CD14-positive monocyte (primary cell): ENCODE results near the gene PRF1. TPM values are rescaled to one million over a fixed set of nuclear protein-coding genes. Genes with fewer than 3 reads are reported as not detected.
"Not testable (repeated sequence)": the region's sequence is repeated elsewhere in the genome, so short reads cannot be mapped to it uniquely, and the experiment has no call there.

Experiments
- DNase-seq, 3 donors: peaks; one replicate each; pipeline ENCODE4 v3.0.0-alpha.2; 2011 to 2022
- H2AFZ ChIP-seq: 2 replicates; pipeline ENCODE4 v1.6.0; 2012; ENCODE audit warnings: mild to moderate bottlenecking, low read depth, low read length, inconsistent platforms; ENCODE audit not compliant: insufficient read depth, poor library complexity, severe bottlenecking
- H3K27ac ChIP-seq, 2 donors: 1 replicate in 1 of 2; 2 replicates in 1 of 2; pipeline ENCODE4 v1.5.1; 2012 to 2013; ENCODE audit warnings: low read length in 2 of 2, control low read depth in 1 of 2, inconsistent platforms in 1 of 2, low read depth in 1 of 2, mild to moderate bottlenecking in 1 of 2
- H3K27me3 ChIP-seq, 2 donors: one replicate each; pipeline versions ENCODE4 v1.6.0 to v1.6.1; 2011 to 2013; ENCODE audit warnings: low read length in 2 of 2; ENCODE audit not compliant: control insufficient read depth in 2 of 2, insufficient read depth in 2 of 2
- H3K36me3 ChIP-seq, 2 donors: replicated peaks in 1 of 2; 1 replicate in 1 of 2; 2 replicates in 1 of 2; pipeline versions ENCODE4 v1.5.1 to v1.6.1; 2012 to 2013; ENCODE audit warnings: low read length in 2 of 2, control low read depth in 1 of 2, inconsistent platforms in 1 of 2, mild to moderate bottlenecking in 1 of 2; ENCODE audit not compliant: insufficient read depth in 2 of 2, control insufficient read depth in 1 of 2
- H3K4me1 ChIP-seq, 2 donors: 1 replicate in 1 of 2; 2 replicates in 1 of 2; pipeline versions ENCODE4 v1.5.1 to v1.6.1; 2012 to 2013; ENCODE audit warnings: low read length in 2 of 2, control low read depth in 1 of 2, inconsistent platforms in 1 of 2, mild to moderate bottlenecking in 1 of 2, moderate library complexity in 1 of 2; ENCODE audit not compliant: insufficient read depth in 2 of 2, control insufficient read depth in 1 of 2
- H3K4me2 ChIP-seq: replicated peaks from 2 replicates; pipeline ENCODE3; 2012; ENCODE audit warnings: low read length, moderate library complexity, mild to moderate bottlenecking; ENCODE audit not compliant: poor library complexity, severe bottlenecking; ENCODE audit errors: extremely low read depth
- H3K4me3 ChIP-seq, 3 experiments: fragments of 200-600 bp in 1 of 3; sonication (generic) in 1 of 3; replicated peaks in 1 of 3; 1 replicate in 2 of 3; 2 replicates in 1 of 3; pipeline ENCODE4 v1.5.1; 2011 to 2013; ENCODE audit warnings: low read length in 3 of 3, mild to moderate bottlenecking in 3 of 3, control low read depth in 2 of 3, low read depth in 2 of 3, inconsistent platforms in 1 of 3, moderate library complexity in 1 of 3
- H3K79me2 ChIP-seq: 2 replicates; pipeline ENCODE4 v1.6.0; 2012; ENCODE audit warnings: mild to moderate bottlenecking, control low read depth, inconsistent platforms, low read length, moderate library complexity; ENCODE audit not compliant: insufficient read depth
- H3K9ac ChIP-seq: 2 replicates; pipeline ENCODE4 v1.6.0; 2017; ENCODE audit warnings: low read length, mild to moderate bottlenecking; ENCODE audit not compliant: insufficient read depth, poor library complexity, severe bottlenecking
- H3K9me3 ChIP-seq, 2 donors: replicated peaks in 1 of 2; 1 replicate in 1 of 2; 2 replicates in 1 of 2; pipeline versions ENCODE4 v1.5.1 to v1.6.1; 2012 to 2013; ENCODE audit warnings: low read length in 2 of 2, control low read depth in 1 of 2; ENCODE audit not compliant: control insufficient read depth in 1 of 2, insufficient read depth in 1 of 2
- H4K20me1 ChIP-seq: 2 replicates; pipeline ENCODE4 v1.6.0; 2012; ENCODE audit warnings: mild to moderate bottlenecking, low read length, control low read depth, moderate library complexity; ENCODE audit not compliant: insufficient read depth
- H3K27ac Mint-ChIP-seq, 7 donors: one replicate each; pipeline ENCODE4 v1.8.0; 2020; ENCODE audit warnings: mild to moderate bottlenecking in 7 of 7, mixed read lengths in 7 of 7, moderate library complexity in 6 of 7, inconsistent platforms in 2 of 7
- H3K27me3 Mint-ChIP-seq, 3 donors: one replicate each; pipeline ENCODE4 v1.8.0; 2021 to 2022; ENCODE audit warnings: low read depth in 3 of 3, mild to moderate bottlenecking in 3 of 3, mixed read lengths in 3 of 3, moderate library complexity in 3 of 3, inconsistent platforms in 1 of 3
- H3K36me3 Mint-ChIP-seq, 2 donors: one replicate each; pipeline ENCODE4 v1.8.0; 2020; ENCODE audit warnings: mixed read lengths in 2 of 2, inconsistent platforms in 1 of 2, mild to moderate bottlenecking in 1 of 2
- H3K4me1 Mint-ChIP-seq: one replicate; pipeline ENCODE4 v1.8.0; 2020; ENCODE audit warnings: mild to moderate bottlenecking, mixed read lengths
- H3K4me3 Mint-ChIP-seq, 2 donors: one replicate each; pipeline ENCODE4 v1.8.0; 2020; ENCODE audit warnings: mild to moderate bottlenecking in 2 of 2, mixed read lengths in 2 of 2, moderate library complexity in 1 of 2
- H3K9me3 Mint-ChIP-seq, 7 donors: one replicate each; pipeline ENCODE4 v1.8.0; 2020 to 2022; ENCODE audit warnings: mixed read lengths in 7 of 7, mild to moderate bottlenecking in 6 of 7, moderate library complexity in 6 of 7, inconsistent platforms in 2 of 7
- WGBS: methylation state at CpG from one replicate; pipeline ENCODE4 v1.1.5; 2013; ENCODE audit warnings: missing lambda C conversion rate; ENCODE audit not compliant: insufficient coverage; 5-methylcytosine and 5-hydroxymethylcytosine counted together
- intact Hi-C, 2 donors: fragments of 100-400 bp; cut with micrococcal nuclease; formaldehyde crosslinking; loops; one replicate each; pipeline versions ENCODE4 v1.15.0 to v1.15.1; 2023
- polyA plus RNA-seq, 3 donors: library from polyadenylated mRNA; depleted of rRNA in 1 of 3; unstranded in 2 of 3; stranded (reverse) in 1 of 3; fragments of 300-500 nt in 2 of 3; fragments of >200 nt in 1 of 3; fragmentation: Illumina TruSeq in 2 of 3; gene quantifications; 1 replicate in 2 of 3; 2 replicates in 1 of 3; pipeline ENCODE4 v1.2.3, GENCODE V29; 2012 to 2021
- TF ChIP-seq, protein P1 (sequence below): fragments of 200-600 bp; IDR thresholded peaks from one replicate; pipeline ENCODE4 v1.8.0; 2022; ENCODE audit warnings: antibody characterized with exemption, mild to moderate bottlenecking

Gene PRF1
- polyA plus RNA-seq, 3 donors, result 0.09 to 2.7 (median 2.4) TPM

DNA sequence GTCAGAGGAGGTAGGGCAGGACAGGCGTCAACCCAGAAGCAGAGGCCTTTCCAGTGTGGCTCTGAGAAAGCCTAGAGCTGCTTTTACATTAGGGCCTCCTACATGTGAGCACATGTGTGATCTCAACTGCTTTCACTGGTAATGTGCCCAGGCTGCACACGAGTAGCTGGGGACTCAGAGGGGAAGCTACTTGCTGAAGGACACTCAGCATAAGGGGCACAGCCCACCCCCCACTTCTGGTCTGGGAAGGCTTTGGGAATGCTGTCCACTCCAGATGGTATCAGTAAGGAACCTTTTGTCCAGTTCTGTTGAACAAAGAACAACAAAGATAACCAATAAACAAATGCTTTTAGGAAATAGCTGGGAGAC is 18.9 kb downstream of the PRF1 start:
- Mint-ChIP-seq H3K27ac (no peak overlapping the region), H3K27me3 (peaks cover 0 to 8% (median 6%) of the 10 kb centered on the region in 3 donors), H3K36me3 (no peaks in the 10 kb centered on the region), H3K4me3 (no peak overlapping the region), H3K4me1 (peaks cover 22% of the 10 kb centered on the region), H3K9me3 (peaks cover 0 to 2% (median 0%) of the 10 kb centered on the region in 7 donors)
- TF ChIP-seq, protein P1, sequence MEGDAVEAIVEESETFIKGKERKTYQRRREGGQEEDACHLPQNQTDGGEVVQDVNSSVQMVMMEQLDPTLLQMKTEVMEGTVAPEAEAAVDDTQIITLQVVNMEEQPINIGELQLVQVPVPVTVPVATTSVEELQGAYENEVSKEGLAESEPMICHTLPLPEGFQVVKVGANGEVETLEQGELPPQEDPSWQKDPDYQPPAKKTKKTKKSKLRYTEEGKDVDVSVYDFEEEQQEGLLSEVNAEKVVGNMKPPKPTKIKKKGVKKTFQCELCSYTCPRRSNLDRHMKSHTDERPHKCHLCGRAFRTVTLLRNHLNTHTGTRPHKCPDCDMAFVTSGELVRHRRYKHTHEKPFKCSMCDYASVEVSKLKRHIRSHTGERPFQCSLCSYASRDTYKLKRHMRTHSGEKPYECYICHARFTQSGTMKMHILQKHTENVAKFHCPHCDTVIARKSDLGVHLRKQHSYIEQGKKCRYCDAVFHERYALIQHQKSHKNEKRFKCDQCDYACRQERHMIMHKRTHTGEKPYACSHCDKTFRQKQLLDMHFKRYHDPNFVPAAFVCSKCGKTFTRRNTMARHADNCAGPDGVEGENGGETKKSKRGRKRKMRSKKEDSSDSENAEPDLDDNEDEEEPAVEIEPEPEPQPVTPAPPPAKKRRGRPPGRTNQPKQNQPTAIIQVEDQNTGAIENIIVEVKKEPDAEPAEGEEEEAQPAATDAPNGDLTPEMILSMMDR, result no peak
- Histone ChIP-seq H3K9me3 (no peaks in the 10 kb centered on the region), H3K79me2 (no peaks in the 10 kb centered on the region), H3K27me3 (no peaks in the 10 kb centered on the region), H3K4me2 (no peak overlapping the region), H3K4me3 (no peak overlapping the region), H3K36me3 (no peaks in the 10 kb centered on the region), H4K20me1 (no peaks in the 10 kb centered on the region), H3K27ac (no peak overlapping the region), H3K4me1 (peaks cover 0 to 14% of the 10 kb centered on the region in 2 donors), H2AFZ (no peak overlapping the region), H3K9ac (no peak overlapping the region)
- DNase-seq, result no peak
- WGBS, result 83% methylated on average over 2 of the region's 2 CpGs
- intact Hi-C loops, result no loop called here

DNA sequence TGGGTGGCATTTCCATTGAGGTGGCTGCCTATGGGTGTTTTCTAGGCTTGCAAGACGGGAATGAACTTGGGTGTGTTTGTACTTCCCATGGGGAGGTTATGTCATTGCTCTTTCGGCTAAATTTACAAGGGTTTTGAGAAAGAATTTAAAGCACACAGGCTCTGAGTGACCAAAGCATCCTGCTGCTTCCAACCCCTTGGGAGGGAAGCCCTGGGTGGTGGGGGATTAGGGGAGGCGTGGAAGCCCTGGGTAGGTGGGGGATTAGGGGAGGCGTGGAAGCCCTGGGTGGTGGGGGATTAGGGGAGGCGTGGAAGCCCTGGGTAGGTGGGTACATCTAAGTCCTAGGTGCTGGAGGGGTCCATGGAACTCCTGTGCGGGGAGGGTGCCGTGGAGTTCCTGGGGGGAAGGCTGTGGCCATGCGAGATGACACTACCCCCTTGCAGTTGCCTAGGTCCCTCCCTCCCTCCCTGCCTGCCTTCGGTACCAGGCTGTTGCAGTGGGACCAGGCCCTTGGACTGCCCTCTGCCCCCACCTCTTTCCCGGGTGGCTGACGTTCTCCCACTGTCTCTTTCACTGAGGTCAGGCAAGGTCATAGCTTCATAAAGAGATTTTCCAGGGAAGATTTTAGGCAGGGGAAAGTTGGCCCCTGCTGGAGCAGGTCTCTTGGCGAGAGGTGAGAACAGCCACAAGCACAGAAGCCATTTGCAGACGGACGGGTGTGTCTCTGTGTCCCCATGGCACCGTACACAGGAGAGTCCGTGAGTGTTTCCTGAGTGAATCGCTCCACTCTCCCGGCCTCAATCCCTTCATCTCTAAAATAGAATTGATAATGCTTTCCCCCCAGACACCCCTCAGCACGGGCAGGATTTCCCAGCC is 19.5 kb downstream of the PRF1 start:
- H3K4me3 ChIP-seq, result no peak overlapping the region
- H3K4me2 ChIP-seq, result no peak overlapping the region
- no peak for DNase-seq
- H3K27ac ChIP-seq, result no peak overlapping the region
- Mint-ChIP-seq H3K27ac (no peak overlapping the region), H3K27me3 (peaks cover 0 to 8% (median 4%) of the 10 kb centered on the region in 3 donors), H3K4me3 (no peak overlapping the region), H3K4me1 (peaks cover 28% of the 10 kb centered on the region), H3K36me3 (no peaks in the 10 kb centered on the region), H3K9me3 (peaks cover 0 to 2% (median 0%) of the 10 kb centered on the region in 7 donors)
- peaks cover 6 to 20% of the 10 kb centered on the region in 2 donors for H3K4me1 ChIP-seq
- no peak overlapping the region for H2AFZ ChIP-seq
- no peaks in the 10 kb centered on the region for H3K79me2 ChIP-seq
- H3K9me3 ChIP-seq, result no peaks in the 10 kb centered on the region
- no peak overlapping the region for H3K9ac ChIP-seq
- 91% methylated on average over 6 of the region's 19 CpGs for WGBS
- TF ChIP-seq, protein P1, result no peak
- H4K20me1 ChIP-seq, result no peaks in the 10 kb centered on the region
- intact Hi-C loops, result no loop called here
- no peaks in the 10 kb centered on the region for H3K27me3 ChIP-seq
- H3K36me3 ChIP-seq, result no peaks in the 10 kb centered on the region

DNA sequence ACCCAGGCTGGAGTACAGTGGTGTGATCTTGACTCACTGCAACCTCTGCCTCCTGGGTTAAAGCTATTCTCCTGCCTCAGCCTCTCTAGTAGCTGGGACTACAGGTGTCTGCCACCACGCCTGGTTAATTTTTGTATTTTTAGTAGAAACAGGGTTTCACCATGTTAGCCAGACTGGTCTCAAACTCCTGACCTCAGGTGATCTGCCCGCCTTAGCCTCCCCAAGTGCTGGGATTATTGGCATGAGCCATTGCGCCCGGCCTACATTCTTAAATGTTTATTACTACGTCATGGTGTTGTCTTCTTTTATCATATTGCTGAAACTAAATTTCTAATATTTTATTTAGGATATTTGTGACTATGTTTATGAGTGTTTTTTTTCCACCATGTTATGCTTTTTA is 21.4 kb downstream of the PRF1 start:
- H3K9me3 Mint-ChIP-seq, H3K4me2 ChIP-seq, H3K36me3 ChIP-seq, H3K36me3 Mint-ChIP-seq, DNase-seq, H3K4me3 Mint-ChIP-seq, H3K9me3 ChIP-seq, H4K20me1 ChIP-seq, H3K79me2 ChIP-seq, H3K27ac ChIP-seq, H3K27me3 Mint-ChIP-seq, H3K27ac Mint-ChIP-seq, H3K27me3 ChIP-seq, intact Hi-C loops, H3K9ac ChIP-seq, H3K4me3 ChIP-seq, H2AFZ ChIP-seq: not testable (repeated sequence)
- H3K4me1 Mint-ChIP-seq, result peaks cover 45% of the 10 kb centered on the region
- peaks cover 20 to 39% of the 10 kb centered on the region in 2 donors for H3K4me1 ChIP-seq
- 100% methylated on average over 1 of the region's 5 CpGs for WGBS
